ENCODE data around the gene ANKRD18A.

GRCh38 chr9:38641142-38641541 lies 20.7 kb upstream of the ANKRD18A start:
- TF ChIP-seq CTCF (IDR thresholded peaks at IDR 0.05; ENCODE audit: poor library complexity, severe bottlenecking) (no peak), EP300 (conservative IDR thresholded peaks at IDR 0.05; ENCODE audit: poor library complexity, severe bottlenecking) (no peak), EZH2 (IDR thresholded peaks at IDR 0.05; ENCODE audit: borderline replicate concordance, insufficient read depth, low read length, poor library complexity, severe bottlenecking) (no peak), TAF1 (IDR thresholded peaks at IDR 0.05; ENCODE audit: low read depth) (no peak)

Data from neural cell (in vitro differentiated cells).